GM19328 (cell line): Measurements from ENCODE around the gene PTGES.
"Not testable (repeated sequence)": the region's sequence is repeated elsewhere in the genome, so short reads cannot be mapped to it uniquely, and the experiment has no call there.

Experiments used
- ATAC-seq: cut with Tn5 transposase; IDR thresholded peaks from one replicate; pipeline ENCODE4 v1.9.1; 2021; ENCODE audit warnings: mild to moderate bottlenecking, moderate library complexity; ENCODE audit not compliant: unreplicated experiment

Gene PTGES, protein sequence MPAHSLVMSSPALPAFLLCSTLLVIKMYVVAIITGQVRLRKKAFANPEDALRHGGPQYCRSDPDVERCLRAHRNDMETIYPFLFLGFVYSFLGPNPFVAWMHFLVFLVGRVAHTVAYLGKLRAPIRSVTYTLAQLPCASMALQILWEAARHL

DNA sequence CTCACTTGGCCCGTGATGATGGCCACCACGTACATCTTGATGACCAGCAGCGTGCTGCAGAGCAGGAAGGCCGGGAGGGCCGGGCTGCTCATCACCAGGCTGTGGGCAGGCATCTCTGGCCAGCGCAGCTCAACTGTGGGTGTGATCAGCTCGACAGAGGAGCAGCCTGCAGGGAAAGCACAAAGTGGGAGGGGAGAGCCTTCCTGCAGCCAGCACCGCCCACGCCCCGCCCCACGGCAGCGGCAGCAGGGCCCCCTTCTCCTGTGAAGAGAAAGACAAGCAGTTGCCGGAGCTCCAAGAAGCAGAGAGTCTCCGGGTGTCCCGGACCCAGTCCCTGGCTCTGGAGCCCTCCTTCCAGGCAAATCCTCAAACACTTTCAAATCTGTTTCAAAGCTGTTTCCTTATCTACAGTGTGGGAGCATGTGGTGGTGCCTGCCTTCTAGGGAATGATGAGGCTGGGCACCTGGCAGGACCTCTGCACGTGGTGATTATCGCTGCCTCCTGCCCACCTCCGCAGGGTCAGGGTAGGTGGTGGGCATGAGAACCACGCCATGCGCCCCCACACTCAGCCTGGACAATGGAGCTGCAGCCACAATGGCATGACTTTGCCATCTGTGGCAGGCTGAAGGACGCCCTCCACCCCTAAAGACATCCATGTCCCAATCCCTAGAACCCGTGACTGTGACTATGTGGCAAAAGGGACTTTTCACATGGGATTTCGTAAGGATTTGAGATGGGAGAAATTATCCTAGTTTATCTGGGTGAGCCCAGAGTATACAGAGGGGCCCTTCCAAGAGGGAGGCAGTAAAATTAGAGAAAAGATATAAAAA is at the start of gene PTGES:
Gene PTGES, minus strand, starts transcription at position 143 of the 830 bp plus-strand sequence. Its CDS starts 30 bp downstream, at position 113.
- ATAC-seq = no peak

DNA sequence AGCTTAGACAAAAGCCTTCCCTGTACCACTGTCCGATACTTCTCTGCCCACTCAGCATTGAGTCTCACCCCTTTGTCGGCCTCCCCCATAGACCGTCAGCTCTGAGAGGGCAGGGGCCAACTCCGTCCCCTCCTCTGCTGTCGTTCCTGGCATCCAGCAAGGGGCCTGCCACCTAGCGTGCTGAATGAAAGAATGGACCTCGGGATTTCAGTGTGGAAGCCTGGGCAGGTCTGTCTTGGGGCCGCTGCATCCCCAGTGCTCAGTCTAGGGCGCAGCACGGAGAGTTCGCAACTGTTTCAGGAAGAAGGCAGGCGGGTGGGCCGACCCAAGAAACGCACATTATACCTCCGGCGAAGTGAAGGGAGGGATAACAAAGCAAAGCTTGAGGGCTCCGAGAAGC is 48.7 kb upstream of the PTGES start:
- ATAC-seq = no peak

- no peak for ATAC-seq
Observed at GRCh38 chr9:129798973-129799372, 46.1 kb upstream of the PTGES start.

DNA sequence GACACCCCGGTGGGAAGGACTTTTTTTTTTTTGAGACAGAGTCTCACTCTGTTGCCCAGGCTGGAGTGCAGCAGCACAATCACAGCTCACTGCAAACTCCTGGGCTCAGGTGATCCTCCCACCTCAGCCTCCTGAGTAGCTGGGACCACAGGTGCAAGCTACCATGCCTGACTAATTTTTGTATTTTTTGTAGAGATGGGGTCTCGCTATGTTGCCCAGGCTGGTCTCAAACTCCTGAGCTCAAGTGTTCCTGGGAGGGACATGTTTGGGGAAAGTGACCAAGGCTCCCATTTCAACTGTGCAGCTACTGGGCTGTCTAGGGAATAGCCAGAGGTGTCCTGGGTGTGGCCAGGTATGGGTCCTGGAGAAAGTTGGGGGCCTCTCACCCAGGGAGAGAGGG is 43.2 kb upstream of the PTGES start:
- ATAC-seq = not testable (repeated sequence)

GRCh38 chr9:129794549-129794948 is 41.7 kb upstream of the PTGES start:
- no peak for ATAC-seq

- no peak for ATAC-seq
Observed at GRCh38 chr9:129786481-129786880, 33.6 kb upstream of the PTGES start.

- ATAC-seq = no peak
Observed at GRCh38 chr9:129785866-129786265, 33.0 kb upstream of the PTGES start.

DNA sequence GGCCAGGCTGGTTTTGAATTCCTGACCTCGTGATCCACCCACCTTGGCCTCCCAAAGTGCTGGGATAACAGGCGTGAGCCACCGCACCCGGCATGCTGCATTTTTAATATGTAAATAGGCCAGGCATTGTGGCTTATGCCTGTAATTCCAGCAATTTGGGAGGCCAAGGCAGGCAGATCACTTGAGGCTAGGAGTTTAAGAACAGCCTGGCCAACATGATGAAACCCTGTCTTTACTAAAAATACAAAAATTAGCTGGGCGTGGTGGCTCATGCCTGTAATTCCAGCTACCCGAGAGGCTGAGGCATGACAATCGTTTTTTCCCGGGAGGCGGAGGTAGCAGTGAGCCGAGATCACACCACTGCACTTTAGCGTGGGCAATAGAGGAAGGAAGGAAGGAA is 32.1 kb upstream of the PTGES start:
- not testable (repeated sequence) for ATAC-seq

GRCh38 chr9:129783516-129784361 is 30.9 kb upstream of the PTGES start:
- no peak for ATAC-seq

GRCh38 chr9:129781981-129782380 is 29.1 kb upstream of the PTGES start:
- no peak for ATAC-seq

DNA sequence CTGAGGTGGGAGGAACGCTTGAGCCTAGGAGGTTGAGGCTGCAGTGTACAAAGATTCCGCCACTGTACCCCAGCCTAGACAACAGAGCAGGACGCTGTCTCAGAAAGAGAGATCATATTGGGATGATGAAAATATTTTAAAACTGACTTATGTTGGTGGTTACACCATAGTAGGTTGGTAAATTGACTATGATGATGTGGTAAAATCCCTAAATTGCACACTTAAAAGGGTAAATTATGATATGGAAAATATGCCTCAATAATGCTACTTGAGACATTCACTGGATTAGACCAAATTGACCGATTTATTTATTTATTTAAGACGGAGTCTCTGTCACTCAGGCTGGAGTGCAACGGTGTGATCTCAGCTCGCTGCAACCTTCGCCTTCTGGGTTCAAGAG is 28.3 kb upstream of the PTGES start:
- ATAC-seq = no peak

- no peak for ATAC-seq
Observed at GRCh38 chr9:129779560-129780190, 26.8 kb upstream of the PTGES start.

GRCh38 chr9:129778469-129778868 is 25.6 kb upstream of the PTGES start:
- no peak for ATAC-seq

DNA sequence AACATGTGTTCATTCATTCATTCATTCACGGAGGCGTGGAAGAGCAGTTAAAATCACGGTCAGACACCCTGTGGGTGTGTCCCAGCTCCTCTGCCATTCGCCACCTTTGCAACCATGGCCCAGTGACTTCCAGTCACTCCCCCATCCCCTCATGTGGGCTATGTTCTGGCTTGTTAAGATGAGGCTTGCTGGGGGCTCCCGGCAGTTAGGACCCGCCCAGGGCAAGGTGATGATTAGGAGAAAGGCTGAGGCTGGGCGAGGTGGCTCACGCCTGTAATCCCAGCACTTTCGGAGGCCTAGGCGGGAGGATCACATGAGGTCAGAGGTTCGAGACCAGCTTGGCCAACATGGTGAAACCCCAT is 24.9 kb upstream of the PTGES start:
- ATAC-seq = no peak

DNA sequence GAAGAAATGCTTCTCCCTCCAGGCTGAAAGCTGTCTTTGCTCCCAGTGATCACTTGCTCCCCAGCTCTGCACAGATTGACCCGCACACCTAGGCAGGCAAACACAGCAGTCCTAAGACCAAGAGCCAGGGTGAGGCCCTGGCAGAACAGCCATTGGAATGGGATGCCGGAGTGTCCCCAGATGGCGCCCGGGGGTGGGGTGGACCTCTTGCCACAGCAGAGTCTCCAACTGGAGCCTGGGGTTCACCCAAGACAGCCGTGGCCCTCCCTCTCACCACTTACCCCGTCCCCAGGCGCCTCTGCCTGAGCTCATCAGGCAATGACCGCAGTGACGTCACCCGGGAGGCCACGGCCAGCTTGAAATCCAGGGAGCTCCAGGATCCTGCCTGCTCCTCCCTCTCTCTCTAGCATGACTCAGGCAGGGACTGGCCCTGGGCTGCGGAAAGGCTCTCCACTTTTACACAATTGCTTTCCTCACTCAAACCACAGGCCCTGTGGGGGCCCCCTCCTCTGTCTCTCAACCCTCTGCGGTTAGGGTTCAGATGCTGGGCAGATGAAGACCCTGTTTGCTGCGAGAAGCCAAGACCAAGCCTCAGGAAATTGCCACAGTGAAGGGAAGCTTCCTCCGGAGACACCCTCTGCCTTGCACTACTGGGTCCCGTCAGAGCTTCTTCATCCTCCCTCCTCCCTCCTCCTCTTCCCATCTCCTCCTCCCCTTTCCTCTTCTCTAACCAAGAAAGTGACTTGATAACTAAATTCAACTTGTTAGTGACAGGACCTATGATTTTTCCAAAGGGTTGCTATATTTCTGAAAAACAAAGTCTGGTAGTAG is 24.3 kb upstream of the PTGES start:
- ATAC-seq = no peak

- no peak for ATAC-seq
Observed at GRCh38 chr9:129776566-129776937, 23.7 kb upstream of the PTGES start.

- not testable (repeated sequence) for ATAC-seq
Observed at GRCh38 chr9:129776096-129776495, 23.3 kb upstream of the PTGES start.

GRCh38 chr9:129775448-129775798 is 22.6 kb upstream of the PTGES start:
- no peak for ATAC-seq

DNA sequence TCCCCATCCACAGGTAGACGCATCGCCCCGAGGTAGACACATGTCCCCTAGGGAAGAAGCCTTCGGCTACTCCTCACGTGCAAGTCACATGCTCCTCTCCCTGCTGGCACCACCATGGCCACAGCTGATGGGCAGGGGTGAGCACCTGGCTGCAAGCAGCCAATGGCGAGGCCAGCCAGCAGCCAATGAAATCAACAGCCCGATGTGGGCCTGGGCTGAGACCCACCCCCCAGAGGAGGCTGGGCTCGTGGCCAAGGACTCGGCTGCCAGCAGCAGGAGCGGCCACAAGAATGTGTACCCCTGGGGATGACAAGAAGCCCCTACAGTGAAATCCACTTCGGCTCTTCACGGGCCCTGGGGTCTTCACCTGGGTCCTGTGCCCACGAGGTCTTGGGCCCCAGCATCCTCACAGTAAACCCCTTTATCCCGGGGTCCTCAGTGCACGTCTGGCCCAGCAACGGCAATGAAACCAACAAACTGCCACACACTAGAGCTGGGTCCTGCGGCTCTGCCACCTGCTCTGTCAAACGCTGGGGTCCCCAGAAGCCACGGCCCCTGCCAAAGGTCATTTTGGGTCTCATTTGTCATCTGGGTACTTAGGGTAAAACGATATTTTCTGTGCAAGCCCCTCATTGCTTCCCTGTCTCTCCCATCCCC is 22.1 kb upstream of the PTGES start:
- no peak for ATAC-seq
